DMS 273 (cell line): ENCODE data around the gene N4BP2L2.

Experiments used
- DNase-seq: peaks from one replicate; lab custom pipeline; 2025; ENCODE audit not compliant: unreplicated experiment; lab: John Stamatoyannopoulos, UW

Gene N4BP2L2

DNA sequence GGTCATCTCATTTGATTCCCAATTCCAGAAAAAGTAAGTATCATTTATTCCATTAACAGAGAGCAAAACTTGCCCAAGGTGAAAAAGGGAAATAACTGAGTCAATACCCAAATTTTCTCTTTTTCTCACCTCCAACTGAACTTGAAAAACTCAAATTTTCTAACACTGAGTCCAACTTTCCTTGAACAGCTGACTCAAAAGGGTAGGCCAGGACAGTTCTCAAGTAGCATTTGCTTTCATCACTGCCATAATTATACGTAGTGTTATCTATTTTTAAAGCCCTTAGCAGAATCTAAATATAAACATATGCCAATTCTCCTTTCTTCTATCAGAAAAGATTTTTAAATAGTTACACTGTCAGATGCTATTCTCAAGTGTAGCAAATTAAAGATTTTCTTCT lies 3.5 kb downstream of the N4BP2L2 start:
- no peak for DNase-seq

- no peak for DNase-seq
These were observed 7.7 kb downstream of the N4BP2L2 start for GRCh38 chr13:32530841-32531253.

GRCh38 chr13:32528358-32528757 lies 10.2 kb downstream of the N4BP2L2 start:
- DNase-seq: no peak

DNA sequence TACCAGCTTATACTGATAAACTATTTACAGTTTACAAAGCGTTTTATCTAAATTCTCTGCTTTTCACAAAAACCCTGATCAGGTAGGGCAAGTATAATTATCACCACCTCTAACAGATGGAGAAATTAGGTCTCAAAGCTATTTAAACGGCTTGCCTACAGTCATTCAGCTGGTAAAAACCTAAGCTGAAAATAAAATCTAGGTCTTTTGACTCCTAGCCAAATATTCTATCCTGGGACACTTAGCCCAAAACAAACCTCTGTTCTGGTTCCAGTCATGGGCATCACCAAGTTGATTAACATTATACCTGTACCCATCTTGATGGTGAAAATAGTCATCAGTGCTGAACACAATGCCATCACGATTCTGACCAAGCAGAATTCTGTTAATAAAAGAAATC lies 11.4 kb downstream of the N4BP2L2 start:
- no peak for DNase-seq

DNA sequence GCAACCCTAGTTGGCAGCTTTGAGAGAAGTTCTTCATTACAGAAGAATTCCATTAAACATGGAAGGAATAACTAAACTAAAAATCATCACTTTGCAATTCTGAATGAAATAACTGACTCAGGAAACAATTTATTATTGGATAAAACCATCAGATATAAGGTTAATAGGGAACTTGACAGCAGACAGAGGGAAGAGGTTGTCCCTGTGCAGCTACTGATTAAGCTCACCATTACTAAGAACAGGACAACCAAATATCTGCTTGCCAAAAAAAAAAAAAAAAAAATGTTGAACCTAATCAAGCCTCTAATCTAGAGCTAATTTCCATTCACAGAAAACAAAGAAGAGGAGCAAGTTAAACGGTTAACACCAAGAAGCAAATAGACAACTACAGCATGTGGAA lies 12.8 kb downstream of the N4BP2L2 start:
- DNase-seq: no peak

DNA sequence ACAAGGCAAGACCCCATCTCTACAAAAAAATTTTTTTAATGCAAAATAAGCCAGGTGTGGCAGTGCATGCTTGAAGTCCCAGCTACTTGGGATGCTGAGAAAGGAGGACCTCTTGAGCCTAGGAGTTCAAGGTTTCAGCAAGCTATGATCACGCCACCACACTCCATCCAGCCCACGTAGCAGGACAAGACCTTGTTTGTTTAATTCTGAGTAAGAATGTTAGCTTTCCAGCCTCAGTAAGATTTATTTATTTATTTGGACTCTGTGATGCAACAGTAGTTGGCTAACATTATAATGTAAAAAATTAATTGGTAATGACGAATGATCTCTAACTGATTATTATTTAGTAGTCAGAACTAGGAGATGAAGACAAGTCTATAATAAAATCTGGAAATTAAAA lies 23.3 kb downstream of the N4BP2L2 start:
- no peak for DNase-seq

- no peak for DNase-seq
These were observed 27.1 kb downstream of the N4BP2L2 start for GRCh38 chr13:32511482-32511881.

DNA sequence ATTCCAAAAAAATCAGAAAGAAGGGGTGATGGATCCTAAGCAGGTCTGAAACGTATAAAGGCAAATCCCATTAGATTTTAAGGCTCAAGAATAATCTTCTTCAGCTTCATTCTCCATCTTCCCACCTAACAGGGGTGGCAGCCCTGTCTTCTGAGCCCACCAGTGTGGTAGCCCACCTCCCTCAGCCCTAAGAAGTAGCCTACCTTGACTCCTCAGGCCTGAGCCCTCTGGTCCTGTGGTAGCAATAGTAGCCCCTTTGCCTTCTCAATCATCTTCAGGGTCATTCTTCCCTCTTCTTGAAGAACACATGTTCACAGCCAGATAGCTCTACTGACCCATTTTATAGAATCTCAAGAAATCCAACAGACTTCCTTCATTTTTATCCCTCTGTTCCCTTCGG lies 33.7 kb downstream of the N4BP2L2 start:
- no peak for DNase-seq

GRCh38 chr13:32504263-32504662 lies 34.3 kb downstream of the N4BP2L2 start:
- DNase-seq: no peak

DNA sequence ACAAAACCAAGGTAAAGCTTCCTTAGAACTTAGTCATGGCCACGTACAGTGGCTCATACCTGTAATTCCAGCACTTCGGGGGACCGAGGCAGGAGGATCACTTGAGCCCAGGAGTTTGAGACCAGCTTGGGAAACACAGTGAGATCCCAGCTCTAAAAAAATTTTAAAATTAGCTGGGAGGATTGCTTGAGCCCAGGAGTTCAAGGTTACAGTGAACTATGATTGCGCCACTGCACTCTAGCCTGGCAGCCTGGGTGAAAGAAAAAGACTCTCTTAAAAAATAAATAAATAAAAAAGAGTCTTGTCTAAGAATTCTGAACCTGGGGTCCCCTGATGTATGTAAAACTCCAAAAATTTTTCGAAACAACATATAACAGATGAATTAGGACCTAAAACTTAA lies 34.9 kb downstream of the N4BP2L2 start:
- DNase-seq: no peak

- DNase-seq: no peak
These were observed 37.5 kb downstream of the N4BP2L2 start for GRCh38 chr13:32501064-32501463.

- DNase-seq: no peak
These were observed 38.9 kb downstream of the N4BP2L2 start for GRCh38 chr13:32499538-32500210.

- no peak for DNase-seq
These were observed 41.0 kb downstream of the N4BP2L2 start for GRCh38 chr13:32497589-32497988.

DNA sequence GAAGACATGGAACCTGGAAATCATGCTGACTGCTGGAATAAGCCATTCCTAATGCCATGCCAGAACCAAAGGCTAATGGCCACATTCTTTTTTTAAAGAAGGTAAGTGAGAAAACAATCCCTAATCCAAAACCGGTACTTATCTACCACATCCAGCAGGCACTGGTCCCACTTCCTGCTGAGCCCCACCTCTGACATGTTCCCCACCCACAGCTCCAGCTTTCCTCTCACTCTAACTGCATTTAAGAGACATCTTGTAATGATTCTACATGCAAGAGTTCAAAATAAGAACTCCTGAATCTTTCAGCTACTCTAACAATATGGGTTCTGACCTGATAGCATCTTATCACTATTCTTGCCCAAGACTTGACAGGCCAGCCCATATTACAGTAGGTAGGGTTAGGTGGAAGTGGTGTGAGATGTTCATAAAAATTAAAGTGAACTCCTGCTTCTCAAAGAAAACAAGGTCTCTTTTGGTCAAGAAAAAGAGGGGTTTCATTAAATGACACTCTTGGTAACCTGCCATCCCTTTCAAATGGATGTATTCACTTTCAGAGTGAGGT lies 41.9 kb downstream of the N4BP2L2 start:
- no peak for DNase-seq

- DNase-seq: no peak
These were observed 42.8 kb downstream of the N4BP2L2 start for GRCh38 chr13:32495841-32496240.

- DNase-seq: no peak
These were observed 43.2 kb downstream of the N4BP2L2 start for GRCh38 chr13:32495429-32495828.

- DNase-seq: no peak
These were observed 47.6 kb downstream of the N4BP2L2 start for GRCh38 chr13:32491028-32491427.

GRCh38 chr13:32476892-32477291 lies 61.7 kb downstream of the N4BP2L2 start:
- no peak for DNase-seq

DNA sequence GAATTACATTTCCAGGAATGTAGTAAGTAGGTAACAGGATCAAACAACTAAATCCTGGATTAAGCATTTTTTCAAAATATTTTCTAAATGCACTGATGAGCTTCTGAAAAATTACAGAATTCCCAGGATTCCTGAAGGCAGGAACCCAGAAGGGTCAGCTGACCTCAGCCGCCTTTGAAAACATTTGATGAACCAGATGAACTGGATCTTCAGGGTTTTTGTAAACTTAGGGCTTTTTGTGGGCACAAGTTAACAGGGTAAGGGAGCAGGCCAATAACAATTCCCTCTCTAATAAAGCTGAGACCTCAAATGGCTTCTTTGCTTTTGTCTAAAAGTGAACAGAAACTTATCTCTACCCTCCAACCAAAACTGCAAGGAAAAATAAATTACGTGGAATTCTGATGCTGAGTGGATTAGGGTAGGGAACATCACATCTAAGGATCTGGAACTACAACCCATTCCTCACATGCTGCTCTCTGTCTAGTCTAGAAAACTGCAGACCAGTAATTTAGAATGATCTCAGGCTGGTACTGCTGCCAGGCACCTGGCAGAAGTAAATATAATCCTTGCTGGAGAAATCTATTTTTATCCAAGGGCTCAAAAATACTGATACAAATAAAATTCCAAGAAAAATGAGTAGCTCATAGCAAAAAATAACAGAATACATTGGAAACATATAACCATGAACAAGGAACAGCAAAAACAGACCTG lies 62.4 kb downstream of the N4BP2L2 start:
- DNase-seq: no peak

DNA sequence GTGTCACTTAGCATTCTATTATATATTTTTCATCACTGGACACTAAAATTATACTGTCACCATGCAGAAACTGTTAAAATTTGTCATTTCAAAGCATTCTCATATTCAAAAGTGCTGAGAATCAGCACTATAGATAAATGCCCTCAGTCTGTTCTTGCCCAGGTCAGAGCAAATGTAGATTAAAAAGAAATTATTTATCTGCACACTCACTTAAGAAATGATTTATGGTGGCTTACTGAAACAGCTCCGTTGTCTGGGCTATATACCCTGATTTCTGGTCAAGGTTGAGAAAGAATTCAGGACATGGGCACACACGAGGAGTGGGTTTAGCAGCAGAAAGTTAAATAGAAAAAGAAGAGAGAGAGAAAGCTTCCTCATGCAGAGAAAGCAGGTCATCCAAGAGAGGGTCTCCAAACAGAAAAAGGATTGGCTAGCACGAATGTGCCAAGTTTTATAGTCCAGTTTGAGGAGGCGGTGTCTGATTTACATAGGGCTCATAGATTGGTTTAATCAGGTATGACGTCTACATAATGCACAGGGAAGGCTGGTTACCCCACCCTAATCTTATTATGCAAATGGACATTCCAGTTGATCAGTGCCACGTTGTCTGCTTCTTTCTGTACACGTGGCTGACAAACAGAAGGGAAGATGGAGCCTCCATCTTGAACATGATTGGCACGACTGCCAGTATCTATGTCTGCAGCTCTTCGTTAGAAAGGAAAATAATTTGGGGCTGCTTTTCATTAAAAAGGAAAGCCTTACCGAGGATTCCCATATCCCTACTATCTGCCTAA lies 63.4 kb downstream of the N4BP2L2 start:
- no peak for DNase-seq

GRCh38 chr13:32473650-32474049 lies 64.9 kb downstream of the N4BP2L2 start:
- no peak for DNase-seq

DNA sequence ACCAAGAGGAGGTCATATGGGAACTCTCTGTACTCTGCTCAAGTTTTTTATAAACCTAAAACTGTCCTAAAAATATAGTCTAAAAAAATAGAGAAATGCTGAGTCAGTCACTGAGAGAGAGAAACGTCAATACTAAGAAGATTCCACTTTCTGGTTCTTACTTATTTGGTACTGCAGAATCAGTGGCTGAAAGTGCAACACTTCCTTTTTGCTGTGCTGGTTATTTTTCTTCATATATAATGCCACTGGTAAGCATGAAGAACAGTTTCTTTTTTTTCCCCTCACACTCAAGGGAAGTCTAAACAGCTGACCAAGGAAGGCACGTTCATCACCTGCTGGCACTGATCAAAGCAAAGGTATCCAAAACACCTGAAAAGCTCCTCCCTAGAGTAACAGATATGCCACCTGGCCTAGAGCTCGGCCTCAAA lies 66.4 kb downstream of the N4BP2L2 start:
- DNase-seq: no peak
